IMR-90 (cell line): ENCODE data around the gene NAIF1. TPM values are rescaled to one million over a fixed set of nuclear protein-coding genes. Genes with fewer than 3 reads are reported as not detected.

ENCODE experiments used
- ATAC-seq: fragments of 200-7000 bp; cut with Tn5 transposase; 2 replicates; pipeline ENCODE4 v1.9.1; 2020; ENCODE audit warnings: low read depth, mild to moderate bottlenecking, moderate library complexity
- BruUV-seq: library from RNA; stranded (reverse); fragments of 400-500 nt; replicated peaks from 2 replicates; lab custom pipeline; 2021; lab: Mats Ljungman, UMichigan
- CTCF ChIA-PET: fragments of 300-600 bp; formaldehyde crosslinking; extraction: SDS; loops from one replicate; lab custom pipeline; 2021; ENCODE audit warnings: antibody characterized with exemption; lab: Yijun Ruan, JAX
- POLR2A ChIA-PET: fragments of 300-600 bp; sonication (Branson Sonifier 250); formaldehyde crosslinking; loops from one replicate; lab custom pipeline; 2022; ENCODE audit warnings: antibody characterized with exemption; ENCODE audit not compliant: unreplicated experiment; lab: Charles Lee
- DNase-seq: peaks from one replicate; pipeline ENCODE4 v3.0.0; 2013
- H2AFZ ChIP-seq: replicated peaks from 2 replicates; pipeline ENCODE3; 2013; ENCODE audit warnings: low read length, mild to moderate bottlenecking; ENCODE audit not compliant: poor library complexity
- H2AK5ac ChIP-seq: 2 replicates; pipeline ENCODE4 v1.6.1; 2013; ENCODE audit warnings: low read depth, low read length, inconsistent platforms
- H2AK9ac ChIP-seq: replicated peaks from 2 replicates; pipeline ENCODE3; 2013; ENCODE audit warnings: mild to moderate bottlenecking, low read depth, low read length, moderate library complexity; ENCODE audit not compliant: poor library complexity
- H2BK120ac ChIP-seq: 2 replicates; pipeline ENCODE4 v1.6.1; 2013; ENCODE audit warnings: low read depth, low read length, inconsistent platforms
- H2BK15ac ChIP-seq: 3 replicates; pipeline ENCODE4 v1.6.1; 2013; ENCODE audit warnings: low read depth, low read length, inconsistent platforms
- H2BK20ac ChIP-seq: 2 replicates; pipeline ENCODE4 v1.6.1; 2013; ENCODE audit warnings: low read depth, mild to moderate bottlenecking, inconsistent platforms, low read length, moderate library complexity
- H2BK5ac ChIP-seq: 2 replicates; pipeline ENCODE4 v1.6.1; 2013; ENCODE audit warnings: mild to moderate bottlenecking, low read depth, low read length, inconsistent platforms; ENCODE audit not compliant: poor library complexity, severe bottlenecking
- H3K14ac ChIP-seq: replicated peaks from 2 replicates; pipeline ENCODE4 v1.6.1; 2013; ENCODE audit warnings: low read depth, low read length, inconsistent platforms
- H3K18ac ChIP-seq: 2 replicates; pipeline ENCODE4 v1.6.1; 2013; ENCODE audit warnings: low read depth, low read length, control low read depth
- H3K23ac ChIP-seq: 2 replicates; pipeline ENCODE4 v1.6.1; 2013; ENCODE audit warnings: low read depth, low read length, inconsistent platforms
- H3K27ac ChIP-seq: 2 replicates; pipeline ENCODE4 v1.5.1; 2013; ENCODE audit warnings: mild to moderate bottlenecking, control low read depth, low read length; ENCODE audit not compliant: insufficient read depth
- H3K27me3 ChIP-seq: 2 replicates; pipeline ENCODE4 v1.6.1; 2013; ENCODE audit warnings: low read length; ENCODE audit not compliant: control insufficient read depth, insufficient read depth
- H3K36me3 ChIP-seq: 2 replicates; pipeline ENCODE4 v1.6.1; 2013; ENCODE audit warnings: low read length, mixed read lengths; ENCODE audit not compliant: control insufficient read depth, insufficient read depth
- H3K4ac ChIP-seq: 2 replicates; pipeline ENCODE4 v1.6.1; 2013; ENCODE audit warnings: low read depth, low read length, inconsistent platforms
- H3K4me1 ChIP-seq: 2 replicates; pipeline ENCODE4 v1.6.1; 2013; ENCODE audit warnings: low read length, mixed read lengths; ENCODE audit not compliant: control insufficient read depth, insufficient read depth
- H3K4me2 ChIP-seq: 2 replicates; pipeline ENCODE4 v1.6.1; 2013; ENCODE audit warnings: low read depth, mild to moderate bottlenecking, control low read depth, low read length, moderate library complexity
- H3K4me3 ChIP-seq: 2 replicates; pipeline ENCODE4 v1.5.1; 2013; ENCODE audit warnings: low read depth, mild to moderate bottlenecking, control low read depth, low read length, moderate library complexity; ENCODE audit not compliant: insufficient read depth
- H3K56ac ChIP-seq: 2 replicates; pipeline ENCODE4 v1.6.1; 2013; ENCODE audit warnings: low read length, inconsistent platforms; ENCODE audit not compliant: insufficient read depth; ENCODE audit errors: extremely low read depth
- H3K79me1 ChIP-seq, 2 experiments: 2 replicates each; pipeline ENCODE4 v1.6.1; 2013; ENCODE audit warnings: low read length in 2 of 2, inconsistent platforms in 1 of 2, low read depth in 1 of 2
- H3K9ac ChIP-seq: 2 replicates; pipeline ENCODE4 v1.6.1; 2013; ENCODE audit warnings: low read depth, low read length, control low read depth
- H3K9me1 ChIP-seq: 2 replicates; pipeline ENCODE4 v1.6.1; 2013; ENCODE audit warnings: low read length, inconsistent platforms; ENCODE audit not compliant: insufficient read depth
- H3K9me3 ChIP-seq: 2 replicates; pipeline ENCODE4 v1.6.1; 2013; ENCODE audit warnings: low read length; ENCODE audit not compliant: control insufficient read depth, insufficient read depth
- H4K20me1 ChIP-seq: 2 replicates; pipeline ENCODE4 v1.6.1; 2013; ENCODE audit warnings: low read length, inconsistent platforms; ENCODE audit not compliant: insufficient read depth
- H4K5ac ChIP-seq: 2 replicates; pipeline ENCODE4 v1.6.1; 2013; ENCODE audit warnings: mild to moderate bottlenecking, low read depth, low read length, control low read depth
- H4K8ac ChIP-seq, 2 experiments: 2 replicates each; pipeline ENCODE4 v1.6.1; 2013; ENCODE audit warnings: low read depth in 2 of 2, low read length in 2 of 2, control low read depth in 1 of 2, inconsistent platforms in 1 of 2
- H4K91ac ChIP-seq: 2 replicates; pipeline ENCODE4 v1.6.1; 2013; ENCODE audit warnings: low read depth, low read length, inconsistent platforms; ENCODE audit not compliant: insufficient read depth
- BHLHE40 ChIP-seq: fragments of 150-350 bp; IDR thresholded peaks from 2 replicates; pipeline ENCODE4 v1.6.1; 2016; ENCODE audit warnings: mild to moderate bottlenecking, low read depth, low read length
- CEBPB ChIP-seq: IDR thresholded peaks from 2 replicates; pipeline ENCODE4 v1.6.1; 2012; ENCODE audit warnings: low read depth, low read length, improper control_type of control experiment
- FOS ChIP-seq: fragments of 150-350 bp; IDR thresholded peaks from 2 replicates; pipeline ENCODE4 v1.6.1; 2016; ENCODE audit warnings: low read depth, low read length
- MXI1 ChIP-seq: IDR thresholded peaks from 2 replicates; pipeline ENCODE4 v1.6.1; 2012; ENCODE audit warnings: low read depth, mild to moderate bottlenecking, low read length, moderate library complexity, borderline replicate concordance
- NFE2L2 ChIP-seq: fragments of 150-350 bp; IDR thresholded peaks from 2 replicates; pipeline ENCODE4 v1.6.1; 2016; ENCODE audit warnings: low read depth, mild to moderate bottlenecking, low read length
- POLR2A ChIP-seq: IDR thresholded peaks from 2 replicates; pipeline ENCODE4 v1.6.1; 2012; ENCODE audit warnings: mild to moderate bottlenecking, low read depth, low read length
- RAD21 ChIP-seq: IDR thresholded peaks from 2 replicates; pipeline ENCODE4 v1.6.1; 2012; ENCODE audit warnings: low read length, improper control_type of control experiment
- RCOR1 ChIP-seq: IDR thresholded peaks from 2 replicates; pipeline ENCODE4 v1.6.1; 2012; ENCODE audit warnings: mild to moderate bottlenecking, low read length, improper control_type of control experiment; ENCODE audit not compliant: insufficient replicate concordance
- SMC3 ChIP-seq: fragments of 150-350 bp; IDR thresholded peaks from 2 replicates; pipeline ENCODE4 v1.6.1; 2016; ENCODE audit warnings: low read depth, mild to moderate bottlenecking, antibody characterized with exemption, low read length, moderate library complexity
- WGBS, 2 experiments: methylation state at CpG; one replicate each; pipeline versions ENCODE4 v1.1.5 to v1.1.7; 2013; ENCODE audit warnings: missing lambda C conversion rate in 2 of 2; ENCODE audit not compliant: insufficient read length in 1 of 2; ENCODE audit errors: extremely low coverage in 2 of 2; 5-methylcytosine and 5-hydroxymethylcytosine counted together
- dilution Hi-C: fragments of 300-500 bp; cut with HindIII; formaldehyde crosslinking; loops from one replicate; pipeline ENCODE4 v1.14.3; 2018; ENCODE audit warnings: low sequenced_read_pairs; ENCODE audit not compliant: unreplicated experiment
- in situ Hi-C: fragments of 300-500 bp; cut with MboI; formaldehyde crosslinking; loops from 3 replicates; pipeline ENCODE4 v1.14.3; 2019; ENCODE audit warnings: low sequenced_read_pairs, inconsistent platforms, mixed read lengths
- intact Hi-C: fragments of 100-400 bp; cut with micrococcal nuclease; formaldehyde crosslinking; loops from 2 replicates; pipeline ENCODE4 v1.10.0; 2022
- polyA plus RNA-seq, 3 experiments: library from polyadenylated mRNA; depleted of rRNA; stranded (reverse); fragments of >200 nt; gene quantifications; 2 replicates each; pipeline ENCODE4 v1.2.3, GENCODE V29; 2012; ENCODE audit warnings: low replicate concordance in 1 of 3
- total RNA-seq: library from RNA; depleted of rRNA; stranded (reverse); fragments of >200 nt; gene quantifications from 2 replicates; pipeline ENCODE4 v1.2.3, GENCODE V29; 2012
- TF ChIP-seq, protein P1 (sequence below): fragments of 150-350 bp; IDR thresholded peaks from 2 replicates; pipeline ENCODE4 v1.6.1; 2016; ENCODE audit warnings: low read depth, mild to moderate bottlenecking, low read length, moderate library complexity, borderline replicate concordance
- TF ChIP-seq, protein P2 (sequence below): fragments of 150-350 bp; IDR thresholded peaks from 2 replicates; pipeline ENCODE4 v1.6.1; 2017; ENCODE audit warnings: mild to moderate bottlenecking, antibody characterized with exemption, low read length, low read depth
- TF ChIP-seq, protein P3 (sequence below): conservative IDR thresholded peaks from 2 replicates; pipeline ENCODE4 v1.5.1; 2012; ENCODE audit warnings: mild to moderate bottlenecking, low read depth, low read length, improper control_type of control experiment

Gene NAIF1
- total and polyA plus RNA-seq, 2 of the 4 experiments (the other 2 are of a cell fraction) = 9.7 to 10.1 TPM

DNA sequence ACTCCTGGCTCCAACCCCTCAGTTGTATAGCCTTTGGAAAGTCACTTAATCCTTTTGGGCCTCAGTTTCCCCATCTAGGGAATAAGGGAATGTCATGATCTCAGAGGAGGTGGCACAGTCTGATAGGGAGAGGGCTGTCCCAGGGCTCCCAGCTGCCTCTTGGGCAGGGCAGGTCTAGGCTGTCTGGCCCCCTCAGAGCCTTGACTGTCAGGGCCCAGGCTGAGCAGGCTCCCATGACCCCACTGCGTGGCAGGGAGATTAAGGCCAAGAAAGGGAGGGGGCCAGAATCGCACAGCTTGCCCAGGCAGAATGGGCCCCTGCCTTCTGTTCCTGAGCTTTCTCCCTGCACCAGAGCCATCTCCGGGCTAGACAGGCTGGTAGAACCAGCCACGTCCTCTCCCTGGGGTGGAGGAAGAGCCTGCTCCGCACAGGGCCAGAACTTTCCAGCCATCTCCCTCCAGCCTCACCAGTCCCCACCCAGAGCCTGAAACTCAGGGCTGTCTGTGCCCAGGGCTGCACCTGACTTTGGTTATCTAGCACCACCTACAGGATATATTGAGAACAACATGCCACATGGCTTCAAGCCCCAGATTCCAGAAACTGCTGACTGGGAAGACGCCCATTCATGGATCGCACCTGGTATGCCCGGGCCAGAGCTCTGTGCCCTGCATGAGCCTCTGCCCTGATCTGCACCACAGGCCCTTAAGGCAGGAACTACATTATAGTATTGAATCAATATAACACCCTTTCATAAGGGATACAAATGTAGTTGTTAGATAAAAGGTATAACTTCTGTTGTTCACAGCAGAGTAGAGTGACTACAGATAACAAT lies 32.1 kb downstream of the NAIF1 start (continued):
- TF ChIP-seq FOS = no peak
- peak; percentile 86 for TF ChIP-seq SMC3

DNA sequence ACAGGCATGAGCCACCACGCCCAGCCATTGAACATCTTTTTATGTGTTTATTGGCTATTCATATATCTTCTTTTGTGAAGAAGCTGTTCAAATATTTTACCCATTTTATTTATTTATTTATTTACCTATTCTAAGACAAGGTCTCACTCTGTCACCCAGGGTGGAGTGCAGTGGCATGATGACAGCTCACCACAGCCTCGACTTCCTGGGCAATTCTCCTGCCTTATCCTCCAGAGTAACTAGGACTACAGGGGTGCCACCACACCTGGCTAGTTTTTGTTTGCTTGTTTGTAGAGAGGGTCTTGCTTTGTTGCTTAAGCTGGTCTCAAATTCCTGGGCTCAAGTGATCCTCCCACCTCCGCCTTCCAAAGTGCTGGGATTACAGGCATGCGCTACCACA lies 33.5 kb downstream of the NAIF1 start:
- Histone ChIP-seq H3K9me1 (no peaks in the 10 kb centered on the region), H4K5ac (no peak overlapping the region), H3K36me3 (no peaks in the 10 kb centered on the region), H2AK5ac (no peak overlapping the region), H3K4ac (no peak overlapping the region), H3K4me3 (no peak overlapping the region), H3K4me2 (no peak overlapping the region), H3K4me1 (0 out of 2 replicates have a peak, but pooled peaks cover under 1% of the 10 kb centered on the region), H3K9me3 (no peaks in the 10 kb centered on the region), H3K27ac (no peak overlapping the region), H4K8ac (no peak overlapping the region), H3K56ac (no peak overlapping the region), H3K79me1 (no peaks in the 10 kb centered on the region), H2BK15ac (no peak overlapping the region), H3K14ac (no peak overlapping the region), H2AFZ (no peak overlapping the region), H2AK9ac (no peak overlapping the region), H3K9ac (no peak overlapping the region), H4K20me1 (no peaks in the 10 kb centered on the region), H2BK5ac (no peak overlapping the region), H2BK20ac (no peak overlapping the region), H4K91ac (no peak overlapping the region), H3K18ac (no peak overlapping the region), H3K27me3 (no peaks in the 10 kb centered on the region), H2BK120ac (no peak overlapping the region), H3K23ac (no peak overlapping the region)
- BruUV-seq = no TSS peak
- DNase-seq (no peak), ATAC-seq (no peak)
- dilution Hi-C loops (no loop called here), intact Hi-C loops (no loop called here), in situ Hi-C loops (loop anchor here (5.0 kb wide), 1 partner anchor 76 kb away; no protein-coding TSS in a partner anchor)
- ChIA-PET CTCF (interaction anchor here (1.4 to 3.3 kb wide), 2 partner anchors 84 to 90 kb away, joined by 6 to 15 read pairs; no protein-coding TSS in a partner anchor), POLR2A (no interaction called here)
- 93% methylated on average over 2 of the region's 4 CpGs; no CpG with 5 or more reads in 1 of the 2 experiments for WGBS, 2 experiments
- TF ChIP-seq RAD21 (no peak), MXI1 (no peak), SMC3 (no peak), POLR2A (no peak), RCOR1 (no peak), BHLHE40 (no peak), CEBPB (no peak), NFE2L2 (no peak), FOS (no peak)
- TF ChIP-seq, protein P1, sequence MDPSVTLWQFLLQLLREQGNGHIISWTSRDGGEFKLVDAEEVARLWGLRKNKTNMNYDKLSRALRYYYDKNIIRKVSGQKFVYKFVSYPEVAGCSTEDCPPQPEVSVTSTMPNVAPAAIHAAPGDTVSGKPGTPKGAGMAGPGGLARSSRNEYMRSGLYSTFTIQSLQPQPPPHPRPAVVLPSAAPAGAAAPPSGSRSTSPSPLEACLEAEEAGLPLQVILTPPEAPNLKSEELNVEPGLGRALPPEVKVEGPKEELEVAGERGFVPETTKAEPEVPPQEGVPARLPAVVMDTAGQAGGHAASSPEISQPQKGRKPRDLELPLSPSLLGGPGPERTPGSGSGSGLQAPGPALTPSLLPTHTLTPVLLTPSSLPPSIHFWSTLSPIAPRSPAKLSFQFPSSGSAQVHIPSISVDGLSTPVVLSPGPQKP = no peak
- TF ChIP-seq, protein P2, sequence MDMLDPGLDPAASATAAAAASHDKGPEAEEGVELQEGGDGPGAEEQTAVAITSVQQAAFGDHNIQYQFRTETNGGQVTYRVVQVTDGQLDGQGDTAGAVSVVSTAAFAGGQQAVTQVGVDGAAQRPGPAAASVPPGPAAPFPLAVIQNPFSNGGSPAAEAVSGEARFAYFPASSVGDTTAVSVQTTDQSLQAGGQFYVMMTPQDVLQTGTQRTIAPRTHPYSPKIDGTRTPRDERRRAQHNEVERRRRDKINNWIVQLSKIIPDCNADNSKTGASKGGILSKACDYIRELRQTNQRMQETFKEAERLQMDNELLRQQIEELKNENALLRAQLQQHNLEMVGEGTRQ = no peak
- TF ChIP-seq, protein P3, sequence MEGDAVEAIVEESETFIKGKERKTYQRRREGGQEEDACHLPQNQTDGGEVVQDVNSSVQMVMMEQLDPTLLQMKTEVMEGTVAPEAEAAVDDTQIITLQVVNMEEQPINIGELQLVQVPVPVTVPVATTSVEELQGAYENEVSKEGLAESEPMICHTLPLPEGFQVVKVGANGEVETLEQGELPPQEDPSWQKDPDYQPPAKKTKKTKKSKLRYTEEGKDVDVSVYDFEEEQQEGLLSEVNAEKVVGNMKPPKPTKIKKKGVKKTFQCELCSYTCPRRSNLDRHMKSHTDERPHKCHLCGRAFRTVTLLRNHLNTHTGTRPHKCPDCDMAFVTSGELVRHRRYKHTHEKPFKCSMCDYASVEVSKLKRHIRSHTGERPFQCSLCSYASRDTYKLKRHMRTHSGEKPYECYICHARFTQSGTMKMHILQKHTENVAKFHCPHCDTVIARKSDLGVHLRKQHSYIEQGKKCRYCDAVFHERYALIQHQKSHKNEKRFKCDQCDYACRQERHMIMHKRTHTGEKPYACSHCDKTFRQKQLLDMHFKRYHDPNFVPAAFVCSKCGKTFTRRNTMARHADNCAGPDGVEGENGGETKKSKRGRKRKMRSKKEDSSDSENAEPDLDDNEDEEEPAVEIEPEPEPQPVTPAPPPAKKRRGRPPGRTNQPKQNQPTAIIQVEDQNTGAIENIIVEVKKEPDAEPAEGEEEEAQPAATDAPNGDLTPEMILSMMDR = no peak
